Measurements from ENCODE around the gene RAD51B. TPM values are rescaled to one million over a fixed set of nuclear protein-coding genes. Genes with fewer than 3 reads are reported as not detected.
"Not testable (repeated sequence)": the region's sequence is repeated elsewhere in the genome, so short reads cannot be mapped to it uniquely, and the experiment has no call there.

The RAD51B gene
- total RNA-seq, 1 experiment from 2014 or later: 20.0 TPM

- TF ChIP-seq RAD21 (IDR thresholded peaks at IDR 0.05; ENCODE audit: low read depth) (peak; percentile 25; the same call in 1 of the 2 replicates), ELF1 (IDR thresholded peaks at IDR 0.05; ENCODE audit: borderline replicate concordance, low read depth) (no peak; the same call in 1 of the 2 replicates), EGR1 (IDR thresholded peaks at IDR 0.05; ENCODE audit: low read depth) (peak; percentile 44; the same call in 1 of the 2 replicates)
These were observed 362.1 kb downstream of the RAD51B start (continued) for GRCh38 chr14:68181519-68182326.

- no peaks in the 10 kb centered on the region for H3K36me3 ChIP-seq (ENCODE audit: control insufficient read depth in 1 of 2, insufficient read depth in 2 of 2, low read length in 2 of 2)
- peak overlapping the region; percentile 64; the same call in 1 of the 2 replicates for H3K4me2 ChIP-seq (ENCODE audit: low read length)
- RAD21 ChIA-PET (ENCODE audit: low non-redundant PET in 1 of 2, low total read pairs in 2 of 2, uncharacterized antibody in 2 of 2, unreplicated experiment in 2 of 2): no interaction called here
- no peak for ATAC-seq
- no peaks in the 10 kb centered on the region for H3K9me3 ChIP-seq (ENCODE audit: control insufficient read depth in 1 of 2, insufficient read depth in 1 of 2, low read depth in 1 of 2, low read length in 2 of 2)
- no peak overlapping the region for H2AFZ ChIP-seq (ENCODE audit: low read depth, low read length, poor library complexity, severe bottlenecking)
- no peaks in the 10 kb centered on the region for H3K27me3 ChIP-seq (ENCODE audit: insufficient read depth, low read length)
- H3K4me3 ChIP-seq (replicated peaks in 1 of 2; ENCODE audit: low read depth in 1 of 2, low read length in 2 of 2): no peak overlapping the region
- H3K9ac ChIP-seq (ENCODE audit: low read length): no peak overlapping the region
- DNase-seq (ENCODE audit: low read depth, low spot score): no peak
- H3K9me2 ChIP-seq (ENCODE audit: insufficient read depth): no peaks in the 10 kb centered on the region
- no peaks in the 10 kb centered on the region for H4K20me1 ChIP-seq (ENCODE audit: insufficient read depth)
- peak overlapping the region; percentile 95 for H3K27ac ChIP-seq (ENCODE audit: low read depth, low read length)
- POLR2A ChIA-PET: no interaction called here
- TF ChIP-seq SP1 (IDR thresholded peaks at IDR 0.05; ENCODE audit: low read depth): no peak
- no peak for TF ChIP-seq FOSL1 (IDR thresholded peaks at IDR 0.05; ENCODE audit: low read depth)
- TF ChIP-seq POLR2A (IDR thresholded peaks at IDR 0.05; ENCODE audit: borderline replicate concordance, extremely low read depth, insufficient read depth, insufficient read length): no peak
- TF ChIP-seq RAD21 (IDR thresholded peaks at IDR 0.05; ENCODE audit: low read depth): no peak
- TF ChIP-seq ZFX (IDR thresholded peaks at IDR 0.05): no peak
- no peak for TF ChIP-seq SIN3A (IDR thresholded peaks at IDR 0.05; ENCODE audit: low read depth)
- no peak for TF ChIP-seq CTCF (IDR thresholded peaks at IDR 0.05 in 2 of 3, conservative IDR thresholded peaks at IDR 0.05 in 1 of 3; ENCODE audit: borderline replicate concordance in 1 of 3, insufficient read depth in 1 of 3, low read depth in 2 of 3, low read length in 2 of 3)
- no peak for TF ChIP-seq CBX3 (IDR thresholded peaks at IDR 0.05; ENCODE audit: low read depth)
- TF ChIP-seq EZH2 (IDR thresholded peaks at IDR 0.05): no peak
- TF ChIP-seq EZH2phosphoT487 (IDR thresholded peaks at IDR 0.05; ENCODE audit: borderline replicate concordance): no peak
- H3K4me1 ChIP-seq (ENCODE audit: control insufficient read depth in 1 of 2, insufficient read depth in 2 of 2, low read length in 2 of 2): peaks cover 38 to 52% of the 10 kb centered on the region in 2 experiments
- no peaks in the 10 kb centered on the region for H3K79me2 ChIP-seq (ENCODE audit: insufficient read depth, low read length)
- BruUV-seq (replicated peaks): no TSS peak
- CTCF ChIA-PET: no interaction called here
- intact Hi-C loops (cut with micrococcal nuclease): no loop called here
These were observed 362.9 kb downstream of the RAD51B start for GRCh38 chr14:68182492-68182891.

- H3K4me2 ChIP-seq (ENCODE audit: low read length); H3K27ac ChIP-seq (ENCODE audit: low read depth, low read length); H4K20me1 ChIP-seq (ENCODE audit: insufficient read depth); H3K9me3 ChIP-seq (ENCODE audit: control insufficient read depth in 1 of 2, insufficient read depth in 1 of 2, low read depth in 1 of 2, low read length in 2 of 2); BruUV-seq (replicated peaks); CTCF ChIA-PET; H3K27me3 ChIP-seq (ENCODE audit: insufficient read depth, low read length); H3K79me2 ChIP-seq (ENCODE audit: insufficient read depth, low read length); DNase-seq (ENCODE audit: low read depth, low spot score); POLR2A ChIA-PET; H3K4me3 ChIP-seq (replicated peaks in 1 of 2; ENCODE audit: low read depth in 1 of 2, low read length in 2 of 2); H2AFZ ChIP-seq (ENCODE audit: low read depth, low read length, poor library complexity, severe bottlenecking); H3K9ac ChIP-seq (ENCODE audit: low read length); ATAC-seq; RAD21 ChIA-PET (ENCODE audit: low non-redundant PET in 1 of 2, low total read pairs in 2 of 2, uncharacterized antibody in 2 of 2, unreplicated experiment in 2 of 2); intact Hi-C loops (cut with micrococcal nuclease); H3K9me2 ChIP-seq (ENCODE audit: insufficient read depth); H3K36me3 ChIP-seq (ENCODE audit: control insufficient read depth in 1 of 2, insufficient read depth in 2 of 2, low read length in 2 of 2): not testable (repeated sequence)
- peaks cover 18 to 45% of the 10 kb centered on the region in 2 experiments for H3K4me1 ChIP-seq (ENCODE audit: control insufficient read depth in 1 of 2, insufficient read depth in 2 of 2, low read length in 2 of 2)
These were observed 367.1 kb downstream of the RAD51B start for GRCh38 chr14:68186500-68187276.

Measured in HCT116 (cell line).